Measurements from ENCODE around the gene ADSS1. TPM values are rescaled to one million over a fixed set of nuclear protein-coding genes. Genes with fewer than 3 reads are reported as not detected.
A peak's percentile ranks its signal among the peaks of the same experiment; 100 is the strongest.
"Not testable (repeated sequence)": the region's sequence is repeated elsewhere in the genome, so short reads cannot be mapped to it uniquely, and the experiment has no call there.

ADSS1 gene
- total RNA-seq, 1 experiment from 2014 or later = 3.7 TPM

- peak; percentile 26 for DNase-seq (ENCODE audit: low spot score)
These were observed 25.2 kb downstream of the ADSS1 start for GRCh38 chr14:104749111-104749649.

- no peak for DNase-seq (ENCODE audit: low spot score)
These were observed 26.2 kb downstream of the ADSS1 start for GRCh38 chr14:104750056-104750752.

GRCh38 chr14:104750753-104751057 is 26.7 kb downstream of the ADSS1 start:
- DNase-seq (ENCODE audit: low spot score) = not testable (repeated sequence)

GRCh38 chr14:104751539-104752422 is 27.8 kb downstream of the ADSS1 start:
- DNase-seq (ENCODE audit: low spot score) = no peak

- DNase-seq (ENCODE audit: low spot score) = no peak
These were observed 28.4 kb downstream of the ADSS1 start for GRCh38 chr14:104752423-104752734.

- DNase-seq (ENCODE audit: low spot score) = peak; percentile 91
These were observed 28.9 kb downstream of the ADSS1 start, which contains the start of gene SIVA1 for GRCh38 chr14:104752735-104753527. SIVA1 (plus strand) TSS chr14:104753147; CDS start chr14:104753202, 55 bp downstream.

- DNase-seq (ENCODE audit: low spot score) = no peak
These were observed 29.6 kb downstream of the ADSS1 start for GRCh38 chr14:104753528-104754212.

- no peak for DNase-seq (ENCODE audit: low spot score)
These were observed 30.3 kb downstream of the ADSS1 start for GRCh38 chr14:104754213-104754851.

- DNase-seq (ENCODE audit: low spot score) = no peak
These were observed 31.6 kb downstream of the ADSS1 start for GRCh38 chr14:104755621-104756020.

- no peak for DNase-seq (ENCODE audit: low spot score)
These were observed 32.6 kb downstream of the ADSS1 start for GRCh38 chr14:104756477-104757237.

- no peak for DNase-seq (ENCODE audit: low spot score)
These were observed 33.2 kb downstream of the ADSS1 start for GRCh38 chr14:104757238-104757585.

- no peak for DNase-seq (ENCODE audit: low spot score)
These were observed 33.8 kb downstream of the ADSS1 start for GRCh38 chr14:104757681-104758392.

- no peak for DNase-seq (ENCODE audit: low spot score)
These were observed 35.2 kb downstream of the ADSS1 start for GRCh38 chr14:104758981-104759969.

- DNase-seq (ENCODE audit: low spot score) = no peak
These were observed 41.5 kb downstream of the ADSS1 start for GRCh38 chr14:104765517-104765916.

- DNase-seq (ENCODE audit: low spot score) = no peak
These were observed 42.3 kb downstream of the ADSS1 start for GRCh38 chr14:104766256-104766862.

GRCh38 chr14:104766863-104767633 is 43.0 kb downstream of the ADSS1 start:
- no peak for DNase-seq (ENCODE audit: low spot score)

GRCh38 chr14:104767634-104767918 is 43.5 kb downstream of the ADSS1 start:
- no peak for DNase-seq (ENCODE audit: low spot score)

All from A172 (cell line).